GM12874 (cell line): ENCODE results near the gene ZNG1B.
"Not testable (repeated sequence)": the region's sequence is repeated elsewhere in the genome, so short reads cannot be mapped to it uniquely, and the experiment has no call there.

Experiments
- TF ChIP-seq, protein P1 (sequence below): IDR thresholded peaks from 2 replicates; pipeline ENCODE4 v1.5.1; 2011; ENCODE audit warnings: low read depth, mild to moderate bottlenecking, control low read depth, low read length, moderate library complexity; ENCODE audit not compliant: insufficient read depth

The ZNG1B gene

DNA sequence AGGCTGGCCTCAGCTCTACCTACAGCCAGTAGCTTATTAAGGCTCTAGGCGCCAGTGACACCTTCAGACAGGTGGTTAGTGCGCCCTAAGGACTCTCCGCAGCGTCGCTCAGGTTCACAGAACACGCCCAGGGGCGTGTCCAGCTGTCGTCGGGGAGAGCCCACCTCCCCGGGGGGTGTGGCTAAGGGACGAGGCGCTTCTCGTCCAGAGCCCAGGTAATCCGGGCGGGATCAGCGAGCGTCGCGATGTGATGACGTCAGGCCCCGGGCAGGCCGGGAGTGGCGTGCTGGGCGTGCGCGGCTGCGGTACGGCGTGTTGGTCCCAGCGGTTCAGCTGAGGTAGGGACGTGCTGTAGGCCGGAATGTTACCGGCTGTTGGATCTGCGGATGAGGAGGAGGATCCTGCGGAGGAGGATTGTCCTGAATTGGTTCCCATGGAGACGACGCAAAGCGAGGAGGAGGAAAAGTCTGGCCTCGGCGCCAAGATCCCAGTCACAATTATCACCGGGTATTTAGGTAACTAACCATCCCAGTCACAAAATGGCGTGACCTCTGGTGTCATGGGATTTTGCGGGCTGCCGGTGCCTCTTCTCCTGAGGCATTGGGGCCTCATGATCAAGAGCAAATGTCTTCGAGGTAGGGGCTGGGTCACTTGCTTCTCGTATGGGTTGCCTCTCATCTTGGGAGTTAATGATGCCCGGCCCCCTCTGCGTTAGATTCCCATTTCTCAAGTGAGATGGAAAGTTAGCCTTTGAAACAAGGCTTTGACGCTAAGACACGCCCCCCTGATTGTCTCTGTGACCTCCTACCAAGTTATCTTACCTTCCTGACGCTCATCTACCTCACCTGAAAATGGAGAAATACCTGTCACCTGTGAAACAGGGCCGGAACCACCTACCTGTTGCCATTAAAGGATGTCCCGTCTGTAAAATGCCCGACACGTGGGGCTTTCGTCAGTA lies at the start of gene ZNG1B:
ZNG1B (plus strand) TSS at position 184 of the 958 bp plus-strand sequence; CDS start at position 362, 178 bp downstream.
- TF ChIP-seq, protein P1, sequence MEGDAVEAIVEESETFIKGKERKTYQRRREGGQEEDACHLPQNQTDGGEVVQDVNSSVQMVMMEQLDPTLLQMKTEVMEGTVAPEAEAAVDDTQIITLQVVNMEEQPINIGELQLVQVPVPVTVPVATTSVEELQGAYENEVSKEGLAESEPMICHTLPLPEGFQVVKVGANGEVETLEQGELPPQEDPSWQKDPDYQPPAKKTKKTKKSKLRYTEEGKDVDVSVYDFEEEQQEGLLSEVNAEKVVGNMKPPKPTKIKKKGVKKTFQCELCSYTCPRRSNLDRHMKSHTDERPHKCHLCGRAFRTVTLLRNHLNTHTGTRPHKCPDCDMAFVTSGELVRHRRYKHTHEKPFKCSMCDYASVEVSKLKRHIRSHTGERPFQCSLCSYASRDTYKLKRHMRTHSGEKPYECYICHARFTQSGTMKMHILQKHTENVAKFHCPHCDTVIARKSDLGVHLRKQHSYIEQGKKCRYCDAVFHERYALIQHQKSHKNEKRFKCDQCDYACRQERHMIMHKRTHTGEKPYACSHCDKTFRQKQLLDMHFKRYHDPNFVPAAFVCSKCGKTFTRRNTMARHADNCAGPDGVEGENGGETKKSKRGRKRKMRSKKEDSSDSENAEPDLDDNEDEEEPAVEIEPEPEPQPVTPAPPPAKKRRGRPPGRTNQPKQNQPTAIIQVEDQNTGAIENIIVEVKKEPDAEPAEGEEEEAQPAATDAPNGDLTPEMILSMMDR: not testable (repeated sequence)

DNA sequence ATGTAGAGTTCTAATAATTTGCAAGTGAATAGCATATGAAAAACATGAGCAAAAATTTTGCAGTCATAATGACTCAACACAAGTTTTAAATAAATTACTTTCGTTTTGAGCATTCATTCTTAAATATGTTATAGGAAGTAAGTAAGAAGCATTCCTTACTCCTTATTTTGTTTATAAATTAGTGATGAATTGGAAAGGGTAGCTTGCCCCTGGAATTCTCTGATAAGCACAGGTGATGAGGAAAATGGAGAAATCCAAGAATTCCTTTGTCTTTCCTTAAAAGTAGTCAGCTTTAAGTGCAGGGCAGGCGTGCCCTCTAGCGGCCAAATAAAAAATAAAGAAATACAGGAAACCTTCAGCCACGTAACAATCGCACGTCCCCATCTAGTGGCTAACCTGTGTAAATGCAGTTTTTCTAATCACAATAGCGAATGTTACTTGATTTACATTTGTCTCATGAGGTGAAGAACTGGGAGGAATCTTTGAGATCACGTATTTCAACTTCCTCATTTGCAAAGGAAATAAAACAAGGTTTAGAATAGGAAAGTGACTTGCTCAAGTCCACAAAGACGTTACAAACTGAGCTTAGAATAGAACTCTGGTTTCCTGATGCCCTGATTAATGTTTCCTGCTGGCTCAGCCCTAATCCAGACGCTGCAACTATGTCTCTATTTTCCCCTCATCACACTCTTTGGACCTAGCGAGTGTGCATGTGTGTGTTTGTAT lies 47.2 kb upstream of the ZNG1B start:
- TF ChIP-seq, protein P1: peak; percentile 70

DNA sequence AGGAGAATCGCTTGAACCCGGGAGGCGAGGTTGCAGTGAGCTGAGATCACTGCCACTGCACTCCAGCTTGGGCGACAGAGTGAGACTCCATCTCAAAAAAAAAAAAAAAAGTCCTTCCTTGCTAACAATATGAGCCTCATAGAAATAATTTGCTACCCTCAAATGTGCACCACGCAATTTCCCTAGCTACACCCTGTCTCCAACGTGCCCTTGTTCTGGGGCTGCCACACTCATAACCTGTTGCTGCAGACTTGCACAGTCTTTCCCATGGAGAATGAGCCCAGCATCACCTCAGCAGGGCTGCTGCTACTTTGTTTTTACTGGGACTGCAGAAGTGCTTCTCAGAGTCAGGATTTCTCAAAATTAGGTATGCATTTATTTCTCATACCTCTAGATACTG lies 46.4 kb upstream of the ZNG1B start:
- TF ChIP-seq, protein P1: no peak

DNA sequence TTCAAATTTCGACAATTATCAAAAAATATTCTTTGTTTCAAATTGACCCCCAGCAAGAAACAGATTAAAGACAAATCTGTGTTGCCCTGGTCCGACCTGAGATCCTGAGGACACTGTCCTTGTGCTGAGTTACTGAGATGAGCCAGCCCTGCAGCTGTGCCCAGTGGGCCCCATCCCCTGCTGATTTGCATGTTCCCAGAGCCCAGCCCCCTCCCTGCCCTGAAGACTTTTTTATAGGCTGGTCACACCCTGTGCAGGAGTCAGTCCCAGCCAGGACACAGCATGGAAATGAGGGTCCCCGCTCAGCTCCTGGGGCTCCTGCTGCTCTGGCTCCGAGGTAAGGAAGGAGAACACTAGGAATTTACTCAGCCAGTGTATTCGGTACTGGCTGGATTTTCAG lies 31.4 kb upstream of the ZNG1B start:
- TF ChIP-seq, protein P1: no peak

DNA sequence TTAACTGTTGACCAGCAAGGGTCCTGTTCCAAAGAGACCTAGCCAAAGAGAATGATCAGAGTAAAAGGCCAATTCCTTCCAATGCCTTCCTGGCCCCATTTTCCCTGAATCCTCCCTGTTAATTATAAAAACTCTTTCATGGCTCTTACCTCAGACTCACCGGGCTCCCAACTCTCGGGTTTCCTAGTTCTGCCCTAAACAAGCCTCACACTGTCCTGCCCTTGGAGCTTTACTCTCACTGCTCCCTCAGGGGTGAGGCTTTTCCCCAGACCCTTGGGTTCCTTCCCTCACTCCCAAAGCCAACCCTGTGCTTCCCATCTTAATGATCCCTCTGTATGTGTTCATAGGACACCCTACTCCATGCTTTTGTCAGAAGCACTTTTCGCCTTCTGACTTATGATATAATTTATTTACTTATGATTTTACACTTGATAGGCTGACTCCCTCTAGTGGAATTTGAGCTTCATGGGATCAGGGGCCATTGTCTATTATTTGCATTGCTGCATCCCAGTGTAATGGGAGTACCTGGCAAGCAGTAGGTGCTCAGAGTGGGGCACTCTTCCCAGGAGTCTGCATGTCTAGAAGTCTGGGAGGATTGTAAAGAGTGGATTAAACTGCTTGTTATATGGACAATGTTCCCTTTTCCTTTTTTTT lies 29.9 kb upstream of the ZNG1B start:
- TF ChIP-seq, protein P1: no peak

DNA sequence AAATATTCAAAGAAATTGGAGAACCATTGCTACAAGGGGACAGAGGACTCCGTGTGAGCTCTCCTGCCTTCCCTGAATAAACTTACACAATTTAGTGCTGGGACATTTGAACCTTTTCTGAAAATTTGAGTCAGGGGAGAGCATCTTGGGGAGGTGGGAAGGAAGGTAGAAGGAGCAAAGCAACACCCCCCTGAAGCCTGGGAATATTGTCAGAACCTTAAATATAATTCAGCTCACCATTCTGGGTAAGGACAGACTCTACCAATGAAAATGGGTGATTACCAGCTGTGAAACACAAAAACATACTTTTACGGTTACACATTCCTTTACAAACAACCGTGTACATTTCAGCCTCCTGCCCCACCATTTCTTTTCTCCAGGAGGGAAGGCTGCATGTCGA lies 60.9 kb downstream of the ZNG1B start, which contains the start of gene FOXD4L1:
FOXD4L1 (plus strand) TSS at position 301 of the 400 bp plus-strand sequence. CDS start 592 bp downstream, outside the sequence.
- TF ChIP-seq, protein P1: not testable (repeated sequence)
